ENCODE data around the gene PRXL2B.
"Not testable (repeated sequence)": the region's sequence is repeated elsewhere in the genome, so short reads cannot be mapped to it uniquely, and the experiment has no call there.

The PRXL2B gene

DNA sequence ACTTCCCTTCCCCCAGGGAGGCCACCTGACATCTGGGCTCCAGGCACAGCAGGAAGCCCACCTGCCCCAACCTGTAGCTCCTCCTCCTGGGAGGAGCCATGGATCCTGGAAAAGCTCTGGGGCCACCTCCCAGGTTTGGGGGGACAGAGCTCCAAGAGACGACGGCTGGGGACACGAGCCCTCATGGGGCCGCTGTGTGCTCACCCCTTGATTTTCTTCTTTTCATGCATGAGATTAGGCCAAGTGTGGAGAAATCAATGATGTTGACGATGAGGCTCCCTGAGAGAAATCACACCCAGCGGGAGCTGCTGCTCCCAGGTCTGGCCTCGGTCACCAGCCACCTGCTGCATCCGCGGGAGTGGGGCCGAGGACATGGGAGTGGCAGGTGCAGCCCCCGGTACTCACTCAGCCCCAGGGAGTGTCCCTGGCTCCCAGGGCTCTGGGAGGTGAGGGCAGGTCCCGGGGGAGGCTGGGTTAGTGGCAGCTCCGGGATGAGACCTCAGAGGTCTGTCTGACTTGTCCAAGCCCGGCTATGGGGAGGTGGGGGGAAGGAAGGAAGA, 21.7 kb upstream of the PRXL2B start:
- no peak for DNase-seq

DNA sequence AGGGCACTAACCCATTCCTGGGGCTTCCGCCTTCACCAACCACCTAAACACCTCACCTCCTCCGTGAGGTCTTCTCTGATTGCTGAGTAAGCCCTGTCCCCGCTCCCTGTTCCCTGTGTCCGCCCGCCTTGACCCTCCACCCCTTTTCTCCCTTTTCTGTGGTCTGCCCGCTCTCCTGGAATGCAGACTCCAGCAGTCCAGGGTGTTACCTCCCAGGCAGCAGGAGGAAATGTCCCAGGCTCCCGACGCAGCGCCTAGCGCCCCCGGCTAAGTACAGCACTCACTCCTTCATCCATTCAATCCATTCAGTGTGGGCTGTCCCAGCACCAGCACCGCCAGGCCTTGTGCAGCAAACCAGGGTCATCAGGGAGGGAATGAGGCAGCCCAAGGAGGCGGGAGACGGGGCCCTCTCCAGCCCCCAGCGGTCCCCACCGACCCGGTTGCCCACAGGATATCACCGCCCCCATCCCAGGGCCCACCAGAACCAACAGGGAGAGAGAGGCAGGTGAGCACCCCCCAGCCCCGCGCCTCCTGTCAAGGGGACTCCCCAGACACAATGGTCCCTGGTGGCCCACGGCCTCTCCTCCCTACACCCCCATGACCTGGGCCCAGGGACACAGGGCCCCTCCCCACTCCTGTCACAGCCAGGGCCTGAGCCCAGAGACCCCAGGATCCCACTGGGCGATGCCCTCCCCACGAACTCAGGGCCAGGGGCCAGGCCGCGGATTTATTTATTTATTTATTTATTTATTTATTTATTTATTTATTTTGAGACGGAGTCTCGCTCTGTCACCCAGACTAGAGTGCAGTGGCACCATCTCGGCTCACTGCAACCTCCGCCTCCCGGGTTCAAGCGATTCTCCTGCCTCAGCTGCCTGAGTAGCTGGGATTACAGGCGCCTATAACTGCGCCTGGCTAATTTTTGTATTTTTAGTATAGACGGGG, 20.2 kb upstream of the PRXL2B start:
- no peak for DNase-seq

DNA sequence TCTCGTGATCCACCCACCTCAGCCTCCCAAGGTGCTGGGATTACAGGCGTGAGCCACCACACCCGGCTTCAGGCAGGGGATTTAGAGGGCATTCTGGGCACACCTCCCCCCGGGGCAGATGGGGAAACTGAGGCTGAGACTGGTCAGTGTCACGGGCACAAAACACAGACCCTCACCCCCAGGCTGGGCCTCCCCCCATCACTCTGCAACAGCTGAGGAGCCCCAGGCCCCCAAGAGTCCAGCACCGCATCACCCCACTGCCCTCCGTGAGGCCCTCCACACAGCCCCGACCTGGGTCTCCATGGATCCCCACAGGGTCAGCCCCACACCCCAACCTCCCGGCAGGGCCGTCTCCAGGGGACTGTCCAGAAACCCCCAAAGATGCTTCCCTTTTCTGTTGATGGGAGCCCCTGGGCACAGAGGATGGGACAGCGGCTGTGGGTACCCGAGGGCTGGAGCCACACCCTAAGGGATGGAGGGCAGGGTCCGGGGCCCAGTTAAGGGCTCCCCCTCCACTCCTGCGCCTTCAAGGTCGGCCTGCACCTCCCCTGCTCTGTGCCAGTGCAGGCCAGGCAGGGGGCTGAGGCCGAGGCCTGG, 19.4 kb upstream of the PRXL2B start:
- no peak for DNase-seq

DNA sequence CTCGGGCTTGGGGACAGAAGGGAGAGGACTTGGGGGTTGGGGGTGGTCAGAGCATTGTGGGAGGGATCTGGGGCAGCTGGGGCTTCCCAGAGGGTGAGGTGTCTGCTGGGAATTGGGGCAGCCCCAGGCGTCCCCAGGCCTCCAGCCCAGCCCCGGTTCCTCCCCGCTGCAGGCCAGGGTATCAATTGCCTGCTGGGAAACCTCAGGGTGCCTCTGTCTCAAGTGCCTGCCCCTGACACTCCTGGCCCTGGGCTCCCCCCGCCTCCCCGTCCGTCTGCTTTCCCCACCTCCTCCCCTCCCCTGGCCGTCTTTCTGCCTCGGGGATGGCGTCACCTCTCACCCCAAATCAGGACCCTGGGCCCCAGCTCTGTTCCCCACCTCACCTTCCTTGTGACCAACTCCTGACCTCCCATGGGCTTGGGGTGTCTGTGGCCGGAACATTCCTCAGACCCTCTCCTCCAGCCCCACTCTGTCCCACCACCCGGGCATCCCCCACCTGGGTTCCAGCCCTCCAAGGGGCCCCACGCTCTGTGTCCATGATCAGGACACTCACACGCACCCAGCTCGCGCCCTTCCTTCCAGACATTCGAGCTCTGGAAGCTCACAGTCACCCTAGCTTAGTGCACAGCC, 18.3 kb upstream of the PRXL2B start:
- DNase-seq = not testable (repeated sequence)

DNA sequence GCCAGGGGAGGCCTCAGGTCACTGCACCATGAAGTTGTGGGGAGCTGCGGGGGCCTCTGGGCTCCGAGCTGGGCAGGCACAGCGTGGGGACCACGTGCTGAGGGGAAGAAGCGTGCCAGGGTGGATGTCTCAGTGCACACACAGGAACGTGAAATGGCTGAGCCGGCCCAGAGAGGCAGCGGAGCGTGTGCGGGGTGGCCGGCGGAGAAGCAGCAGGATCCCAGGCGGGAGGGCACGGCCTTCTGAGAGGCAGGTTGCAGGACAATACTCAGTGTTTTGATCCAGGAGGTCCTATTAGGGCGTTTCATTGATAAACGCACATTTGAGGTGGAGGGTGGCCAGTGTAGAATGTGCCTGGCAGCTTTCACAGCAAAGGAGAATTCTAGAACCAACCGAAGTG, 17.5 kb upstream of the PRXL2B start:
- no peak for DNase-seq

DNA sequence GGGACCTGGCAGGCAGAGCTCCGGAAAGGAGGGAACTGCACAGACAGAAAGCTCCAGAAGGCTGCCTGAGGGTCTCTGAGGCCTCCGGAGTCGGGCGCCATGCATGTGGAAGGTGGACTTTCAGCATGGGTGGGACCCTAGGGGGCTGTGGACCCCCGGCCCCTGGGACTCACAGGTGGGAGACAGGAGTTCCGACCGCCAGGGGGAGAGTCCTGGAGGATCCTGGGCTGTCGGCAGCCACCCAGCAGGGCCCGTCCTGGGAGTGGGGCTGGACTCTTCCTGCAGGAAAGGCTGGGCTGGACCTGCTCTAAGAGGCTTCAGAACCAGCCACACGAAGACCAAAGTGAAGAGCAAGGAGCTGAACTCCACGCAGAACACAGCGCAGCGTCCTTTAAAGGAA, 16.9 kb upstream of the PRXL2B start:
- not testable (repeated sequence) for DNase-seq

DNA sequence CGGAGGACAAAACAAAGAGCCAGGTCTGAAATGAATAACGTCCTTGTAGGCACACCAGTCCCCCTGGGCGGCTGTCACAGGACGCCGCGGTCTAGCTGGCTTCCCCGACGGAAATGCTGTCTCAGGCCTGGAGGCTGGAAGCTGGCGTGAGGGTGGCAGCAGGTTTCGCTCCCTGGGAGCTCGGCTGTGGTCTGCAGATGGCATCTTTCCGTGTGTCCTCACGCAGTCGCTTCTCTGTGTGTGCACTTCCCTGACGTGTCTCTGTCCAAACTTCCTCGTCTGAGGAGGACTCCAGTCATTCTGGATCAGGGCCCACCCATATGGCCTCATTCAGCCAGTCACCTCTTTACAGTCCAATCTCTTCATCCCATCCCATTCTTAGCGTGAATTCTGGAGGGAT, 16.2 kb upstream of the PRXL2B start:
- no peak for DNase-seq

DNA sequence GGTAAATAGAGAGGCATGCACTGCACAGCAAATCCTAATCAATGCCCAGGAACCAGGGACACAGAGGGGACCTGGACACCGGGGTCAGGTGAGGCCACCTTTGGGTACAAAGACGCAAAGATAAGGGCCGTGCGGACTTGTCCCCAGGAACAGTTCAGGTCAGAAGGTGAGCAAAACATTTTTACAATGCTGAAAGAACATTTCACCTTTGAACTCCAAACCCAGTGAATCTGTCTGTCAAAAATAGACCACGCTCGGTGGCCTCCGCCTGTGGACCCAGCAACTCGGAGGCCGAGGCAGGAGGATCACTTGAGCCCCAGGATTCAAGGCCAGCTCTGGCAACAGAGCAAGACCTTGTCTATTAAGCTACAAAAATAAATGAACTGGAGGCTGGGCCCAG, 15.2 kb upstream of the PRXL2B start:
- DNase-seq = no peak

DNA sequence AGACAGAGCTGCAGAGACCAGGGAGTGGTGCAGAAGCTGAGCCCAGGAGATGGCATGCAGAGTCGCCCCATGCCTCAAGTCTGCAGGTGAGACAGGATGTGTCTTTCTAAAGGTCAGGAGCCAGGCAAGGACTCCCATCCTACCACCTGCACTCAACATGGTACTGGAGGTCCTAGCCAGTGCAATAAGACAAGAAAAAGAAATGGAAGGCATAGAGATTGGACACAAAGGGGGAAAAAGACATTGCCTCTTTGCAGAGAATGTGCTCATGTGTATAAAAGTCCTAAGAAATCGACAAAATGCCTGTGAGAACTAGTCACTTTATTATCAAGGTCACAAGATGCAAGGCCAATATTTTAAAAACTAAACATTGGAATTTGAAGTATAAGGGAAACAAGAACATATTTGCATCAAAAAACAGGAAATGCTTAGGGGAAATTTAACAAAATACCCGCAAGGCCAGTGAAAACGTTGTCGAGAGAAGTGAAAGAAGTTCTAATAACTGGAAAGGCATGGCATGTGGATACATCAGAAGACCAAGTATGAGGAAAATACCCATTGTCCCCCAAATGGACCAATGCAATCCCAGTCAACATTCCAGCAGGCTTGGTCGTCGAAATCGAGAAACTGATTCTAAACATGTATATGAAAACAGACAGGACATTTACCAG, 13.2 kb upstream of the PRXL2B start:
- no peak for DNase-seq

DNA sequence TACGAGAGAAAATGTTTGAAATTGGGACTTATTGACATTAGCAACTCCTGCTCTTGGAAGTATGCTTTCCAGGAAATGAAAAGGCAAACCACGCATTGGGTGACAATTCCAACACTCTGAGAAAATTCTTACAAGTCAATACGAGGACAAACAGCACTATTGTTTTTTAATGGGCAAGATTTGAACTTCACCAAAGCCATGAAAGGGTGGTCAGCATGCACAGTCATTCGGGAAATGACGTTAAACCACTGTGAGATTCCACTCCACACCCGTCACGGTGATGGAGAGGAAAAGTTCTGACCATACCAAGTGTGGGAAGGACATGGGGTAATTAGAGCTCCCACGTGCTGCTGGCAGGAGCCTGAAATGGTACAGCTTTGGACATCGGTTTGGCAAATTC, 12.2 kb upstream of the PRXL2B start:
- no peak for DNase-seq

DNA sequence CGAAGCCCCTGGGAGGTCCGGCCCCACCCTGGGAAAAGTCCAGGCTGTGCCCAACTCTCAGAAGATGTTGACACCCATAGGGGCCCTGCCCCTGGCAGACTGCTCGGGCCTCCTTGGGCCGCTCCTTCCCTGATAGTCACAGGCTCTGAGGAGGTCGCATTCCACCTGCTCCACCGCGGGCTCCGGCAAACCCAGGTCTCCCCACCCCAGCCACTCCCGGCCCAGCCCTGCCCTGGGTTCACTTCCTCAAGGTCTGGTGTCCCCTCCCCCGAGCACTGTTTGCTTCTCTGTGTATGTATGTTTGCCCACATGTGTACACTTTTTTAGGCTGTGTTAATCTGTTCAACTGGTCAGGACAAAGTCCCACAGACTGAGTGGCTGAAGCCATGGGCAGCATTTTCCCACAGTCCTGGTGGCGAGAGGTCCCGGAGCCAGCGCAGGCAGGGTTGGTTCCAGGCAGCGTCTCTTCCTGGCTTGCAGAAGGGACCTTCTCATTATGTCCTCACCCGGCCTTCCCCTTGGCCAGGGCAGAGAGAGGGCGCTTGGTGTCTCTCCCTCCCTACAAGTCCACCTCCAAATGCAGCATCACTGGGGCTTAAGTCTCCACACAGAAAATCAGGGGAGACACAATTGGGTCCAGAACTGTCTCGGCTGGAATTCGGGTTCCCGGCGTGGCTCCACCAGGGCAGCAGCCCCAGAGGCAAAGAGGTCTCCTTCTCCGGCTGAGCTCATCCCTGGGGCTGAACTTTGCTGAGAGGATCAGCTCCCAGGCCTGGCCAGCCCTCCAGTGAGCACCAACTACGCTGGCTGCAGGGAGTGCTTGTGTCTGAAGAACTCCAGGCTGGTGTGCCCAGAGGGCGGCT, 10.5 kb upstream of the PRXL2B start:
- no peak for DNase-seq

DNA sequence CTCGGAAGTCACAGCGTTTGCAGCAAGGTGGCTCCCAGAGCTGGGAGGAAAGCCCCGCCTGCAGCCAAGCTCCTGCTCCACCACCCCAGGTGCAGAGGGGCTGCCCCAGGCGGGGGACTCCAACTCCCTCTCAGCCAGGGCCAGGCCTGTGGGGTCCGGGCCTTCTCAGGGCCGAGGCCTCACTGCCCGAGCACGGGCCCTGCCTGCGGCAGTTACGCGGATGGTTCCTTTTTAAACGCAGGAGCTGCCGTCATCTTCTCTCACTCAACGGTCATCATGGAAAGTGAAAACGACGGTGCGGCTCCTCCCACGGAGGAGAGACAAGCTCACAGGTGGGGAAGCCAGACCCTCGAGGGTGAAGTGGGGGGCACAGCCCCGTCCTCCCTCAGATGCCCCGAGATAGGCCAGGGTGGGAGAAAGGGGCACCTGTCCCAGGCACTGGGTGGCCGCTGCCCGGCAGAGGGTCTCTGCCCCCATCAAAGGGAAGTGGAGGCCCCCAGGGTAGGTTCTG, 9.0 kb upstream of the PRXL2B start:
- not testable (repeated sequence) for DNase-seq

DNA sequence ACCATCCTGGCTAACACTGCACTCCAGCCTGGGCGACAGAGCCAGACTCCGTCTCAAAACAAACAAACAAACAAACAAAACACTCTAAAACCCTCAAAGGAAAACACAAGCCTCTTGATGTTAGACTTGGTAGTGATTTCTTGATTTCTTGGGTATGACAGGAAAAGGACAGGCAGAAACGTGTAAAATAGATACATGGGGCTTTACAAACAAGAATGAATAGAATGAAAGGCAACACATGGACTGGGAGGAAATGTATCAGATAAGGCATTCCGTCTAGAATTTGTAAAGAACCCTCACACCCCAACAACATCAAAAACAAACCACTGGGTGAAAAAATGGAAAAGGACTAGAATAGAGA, 7.8 kb upstream of the PRXL2B start:
- DNase-seq = no peak

DNA sequence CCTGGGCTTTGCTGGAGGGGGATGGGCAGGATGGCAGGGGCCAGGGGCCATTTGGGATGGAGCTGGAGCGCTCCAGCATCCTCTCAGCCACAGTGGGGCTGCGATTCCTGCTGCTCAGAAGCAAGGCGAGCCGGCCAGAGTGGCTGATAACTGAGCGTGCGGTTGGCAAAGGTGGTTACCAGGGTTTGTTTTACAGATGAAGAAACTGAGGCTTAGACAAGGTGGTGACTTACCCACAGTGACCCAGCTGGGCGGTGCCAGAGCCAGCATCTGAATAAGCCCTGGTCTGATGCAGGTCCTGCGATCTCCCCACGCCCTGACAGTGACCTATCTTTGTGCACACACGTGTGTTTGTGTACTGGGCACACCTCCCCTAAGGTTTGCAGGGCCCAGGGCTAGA, 5.9 kb upstream of the PRXL2B start:
- DNase-seq = no peak

DNA sequence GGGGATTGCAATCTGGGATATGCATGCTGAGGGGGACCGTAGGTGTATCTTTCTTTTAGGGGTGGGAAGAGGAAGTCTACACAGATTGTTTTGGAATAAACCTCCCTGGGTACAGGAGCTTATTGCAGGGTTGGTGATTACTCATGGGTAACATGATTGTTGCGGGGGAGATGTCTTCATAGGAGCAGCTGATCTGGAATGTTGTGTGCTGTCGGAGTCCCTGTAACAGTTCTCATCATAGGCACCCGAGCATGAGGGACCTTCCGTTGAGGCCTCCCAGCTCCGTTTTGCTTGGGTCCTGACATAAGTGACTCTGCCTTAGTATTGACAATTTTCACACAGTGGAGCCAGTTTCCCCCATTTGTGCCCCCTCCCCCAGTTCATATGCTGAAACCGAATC, 4.2 kb upstream of the PRXL2B start:
- no peak for DNase-seq

DNA sequence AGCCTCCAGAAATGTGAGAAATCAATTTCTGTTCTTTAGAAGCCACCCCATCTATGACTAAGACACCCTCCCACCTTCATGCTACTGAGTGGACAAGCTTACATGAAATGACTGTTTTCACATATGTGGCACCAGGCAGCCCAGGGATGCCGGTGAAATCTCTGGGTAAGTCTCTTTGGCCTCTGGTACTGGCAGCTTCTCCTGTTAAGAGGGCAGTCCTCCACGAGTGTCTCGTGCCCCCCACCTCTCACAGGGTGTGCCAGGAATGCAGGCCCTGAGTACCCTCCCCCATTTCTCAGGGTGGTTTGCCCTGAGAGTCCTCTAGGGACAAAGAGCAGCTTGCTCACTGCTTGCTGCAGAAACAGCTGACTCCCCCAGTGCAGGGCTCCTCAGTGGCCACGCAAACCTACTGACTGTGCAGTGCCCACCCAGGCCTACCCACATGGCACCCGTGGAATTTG, 3.2 kb upstream of the PRXL2B start:
- DNase-seq = no peak

DNA sequence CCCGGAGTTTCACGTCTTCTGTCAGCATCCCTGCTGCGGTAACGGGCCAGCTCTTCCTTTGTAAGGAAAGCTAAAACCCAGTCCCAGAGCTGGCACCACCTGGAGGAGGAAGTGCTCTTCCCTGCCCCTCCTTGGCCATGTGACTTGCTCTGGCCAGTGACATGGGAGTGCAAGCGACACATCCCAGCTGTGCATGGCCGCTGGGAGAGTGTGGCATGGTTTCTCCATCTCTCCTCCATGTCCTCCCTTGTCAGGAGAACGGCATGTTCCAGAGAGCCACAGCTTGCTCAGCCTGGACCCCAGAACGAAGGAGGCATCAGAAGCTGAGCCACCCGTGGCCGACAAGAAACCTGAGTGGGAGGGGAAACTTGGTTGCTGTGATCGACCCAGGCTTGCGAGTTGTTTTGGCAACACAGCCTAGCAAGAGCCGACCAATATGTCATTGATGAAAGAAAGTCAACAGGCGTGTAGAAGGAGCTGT, 2.7 kb upstream of the PRXL2B start:
- DNase-seq = no peak

DNA sequence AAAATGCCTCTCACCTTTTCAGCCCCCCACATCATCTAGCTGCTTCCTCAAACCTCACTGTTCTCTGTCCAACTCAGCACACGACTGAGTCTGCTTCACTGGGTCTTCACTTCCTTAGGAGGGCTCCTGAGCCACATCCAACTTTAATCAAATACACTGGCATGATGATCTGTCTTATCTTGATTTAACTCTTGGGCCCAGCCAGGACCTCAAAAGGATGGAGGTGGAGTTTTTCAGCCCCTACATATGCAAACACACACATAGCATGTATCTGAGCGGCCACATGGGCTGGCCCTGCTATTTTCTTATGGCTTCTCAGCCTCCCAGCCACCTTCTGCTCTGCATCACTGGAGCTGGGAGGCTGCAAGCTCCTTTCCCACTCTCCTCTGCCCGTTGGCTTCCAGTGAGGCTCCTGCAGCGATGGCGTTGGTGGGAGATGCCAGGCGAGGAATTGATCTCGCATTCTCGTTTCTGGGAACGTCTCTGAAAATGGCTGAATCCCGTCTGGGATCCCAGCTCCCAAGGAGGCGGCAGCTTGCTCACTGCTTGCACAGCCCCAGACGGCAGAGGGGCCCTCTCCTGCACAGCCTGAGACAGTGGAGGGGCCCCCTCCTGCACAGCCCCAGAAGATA, 1.8 kb upstream of the PRXL2B start:
- DNase-seq = no peak

DNA sequence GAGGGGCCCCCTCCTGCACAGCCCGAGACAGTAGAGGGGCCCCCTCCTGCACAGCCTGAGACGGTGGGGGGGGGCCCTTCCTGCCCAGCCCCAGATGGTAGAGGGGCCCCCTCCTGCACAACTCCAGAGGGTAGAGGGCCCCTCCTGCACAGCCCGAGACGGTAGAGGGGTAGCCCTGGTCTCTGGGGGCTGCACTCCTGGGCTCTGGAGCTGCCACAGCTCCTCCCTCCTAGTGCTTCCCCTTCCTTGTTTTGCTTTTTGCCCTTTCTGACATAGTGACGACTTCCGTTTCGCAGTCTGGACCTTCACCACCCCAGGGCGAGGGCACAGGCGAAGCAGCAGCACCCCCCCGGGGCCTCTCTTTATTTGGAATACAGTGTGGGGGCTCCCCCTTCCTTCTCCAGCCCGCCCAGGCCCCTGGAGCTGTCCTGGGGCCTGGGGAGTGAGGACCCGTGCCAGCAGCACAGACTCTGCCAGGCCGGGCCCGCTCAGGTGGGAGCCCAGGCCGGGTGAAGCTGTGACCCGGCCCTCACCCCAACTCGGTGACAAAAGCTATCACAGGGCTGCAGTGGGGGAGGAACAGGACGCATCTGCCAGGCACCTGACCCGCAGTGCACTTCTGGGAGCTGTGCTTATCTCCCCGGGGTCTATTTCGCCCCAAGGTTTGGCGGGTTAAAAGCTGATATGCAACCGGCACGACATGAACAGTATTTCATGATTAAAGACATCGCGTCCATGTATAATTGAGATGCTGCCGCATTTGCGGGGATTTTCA, 1.1 kb upstream of the PRXL2B start:
- DNase-seq = peak; percentile 65
